ENCODE results near the gene DONSON. TPM values are rescaled to one million over a fixed set of nuclear protein-coding genes. Genes with fewer than 3 reads are reported as not detected.

The DONSON gene
- total RNA-seq, 1 donor from 2014 or later: 19.0 TPM

GRCh38 chr21:33552093-33552998 is 36.1 kb downstream of the DONSON start:
- H3K4me1 Mint-ChIP-seq (ENCODE audit: unreplicated experiment): peaks cover 13% of the 10 kb centered on the region
- H3K36me3 Mint-ChIP-seq (ENCODE audit: unreplicated experiment): peaks cover 58% of the 10 kb centered on the region
- no peak overlapping the region for H3K27ac Mint-ChIP-seq (ENCODE audit: unreplicated experiment)
- H3K27me3 Mint-ChIP-seq (ENCODE audit: unreplicated experiment): no peaks in the 10 kb centered on the region
- H3K4me3 Mint-ChIP-seq (ENCODE audit: unreplicated experiment): no peak overlapping the region
- H3K9me3 Mint-ChIP-seq (ENCODE audit: unreplicated experiment): no peaks in the 10 kb centered on the region
- no peak for TF ChIP-seq CTCF (IDR thresholded peaks at IDR 0.05)
- DNase-seq (ENCODE audit: extremely low spot score, unreplicated experiment): no peak

- H3K9me3 Mint-ChIP-seq (ENCODE audit: unreplicated experiment): no peaks in the 10 kb centered on the region
- no peak for DNase-seq (ENCODE audit: extremely low spot score, unreplicated experiment)
- H3K4me3 Mint-ChIP-seq (ENCODE audit: unreplicated experiment): no peak overlapping the region
- H3K27me3 Mint-ChIP-seq (ENCODE audit: unreplicated experiment): no peaks in the 10 kb centered on the region
- H3K27ac Mint-ChIP-seq (ENCODE audit: unreplicated experiment): no peak overlapping the region
- peaks cover 13% of the 10 kb centered on the region for H3K4me1 Mint-ChIP-seq (ENCODE audit: unreplicated experiment)
- TF ChIP-seq CTCF (IDR thresholded peaks at IDR 0.05): no peak
- peaks cover 53% of the 10 kb centered on the region for H3K36me3 Mint-ChIP-seq (ENCODE audit: unreplicated experiment)
Measured at GRCh38 chr21:33551664-33552063, 36.8 kb downstream of the DONSON start.

GRCh38 chr21:33550772-33551660 is 37.5 kb downstream of the DONSON start:
- no peak for DNase-seq (ENCODE audit: extremely low spot score, unreplicated experiment)
- H3K27ac Mint-ChIP-seq (ENCODE audit: unreplicated experiment): no peak overlapping the region
- no peak overlapping the region for H3K4me3 Mint-ChIP-seq (ENCODE audit: unreplicated experiment)
- H3K4me1 Mint-ChIP-seq (ENCODE audit: unreplicated experiment): peaks cover 12% of the 10 kb centered on the region
- no peaks in the 10 kb centered on the region for H3K9me3 Mint-ChIP-seq (ENCODE audit: unreplicated experiment)
- H3K36me3 Mint-ChIP-seq (ENCODE audit: unreplicated experiment): peaks cover 51% of the 10 kb centered on the region
- H3K27me3 Mint-ChIP-seq (ENCODE audit: unreplicated experiment): no peaks in the 10 kb centered on the region
- TF ChIP-seq CTCF (IDR thresholded peaks at IDR 0.05): no peak

DNA sequence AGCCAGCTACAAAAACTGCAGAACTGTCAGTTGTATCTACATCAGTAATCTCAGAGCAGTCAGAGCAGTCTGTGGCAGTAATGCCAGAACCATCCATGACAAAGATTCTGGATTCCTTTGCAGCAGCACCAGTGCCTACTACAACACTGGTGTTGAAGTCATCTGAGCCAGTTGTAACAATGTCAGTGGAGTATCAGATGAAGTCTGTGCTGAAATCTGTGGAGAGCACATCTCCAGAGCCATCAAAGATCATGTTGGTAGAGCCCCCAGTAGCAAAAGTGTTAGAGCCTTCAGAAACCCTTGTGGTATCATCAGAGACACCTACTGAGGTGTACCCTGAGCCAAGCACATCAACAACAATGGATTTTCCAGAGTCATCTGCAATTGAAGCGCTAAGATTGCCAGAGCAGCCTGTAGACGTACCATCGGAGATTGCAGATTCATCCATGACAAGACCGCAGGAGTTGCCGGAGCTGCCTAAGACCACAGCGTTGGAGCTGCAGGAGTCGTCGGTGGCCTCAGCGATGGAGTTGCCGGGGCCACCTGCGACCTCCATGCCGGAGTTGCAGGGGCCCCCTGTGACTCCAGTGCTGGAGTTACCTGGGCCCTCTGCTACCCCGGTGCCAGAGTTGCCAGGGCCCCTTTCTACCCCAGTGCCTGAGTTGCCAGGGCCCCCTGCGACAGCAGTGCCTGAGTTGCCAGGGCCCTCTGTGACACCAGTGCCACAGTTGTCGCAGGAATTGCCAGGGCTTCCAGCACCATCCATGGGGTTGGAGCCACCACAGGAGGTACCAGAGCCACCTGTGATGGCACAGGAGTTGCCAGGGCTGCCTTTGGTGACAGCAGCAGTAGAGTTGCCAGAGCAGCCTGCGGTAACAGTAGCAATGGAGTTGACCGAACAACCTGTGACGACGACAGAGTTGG is 38.4 kb downstream of the DONSON start:
- no peaks in the 10 kb centered on the region for H3K27me3 Mint-ChIP-seq (ENCODE audit: unreplicated experiment)
- no peak for TF ChIP-seq CTCF (IDR thresholded peaks at IDR 0.05)
- no peak overlapping the region for H3K4me3 Mint-ChIP-seq (ENCODE audit: unreplicated experiment)
- H3K4me1 Mint-ChIP-seq (ENCODE audit: unreplicated experiment): peaks cover 13% of the 10 kb centered on the region
- no peak overlapping the region for H3K27ac Mint-ChIP-seq (ENCODE audit: unreplicated experiment)
- no peaks in the 10 kb centered on the region for H3K9me3 Mint-ChIP-seq (ENCODE audit: unreplicated experiment)
- peaks cover 46% of the 10 kb centered on the region for H3K36me3 Mint-ChIP-seq (ENCODE audit: unreplicated experiment)
- no peak for DNase-seq (ENCODE audit: extremely low spot score, unreplicated experiment)

All from osteocyte (in vitro differentiated cells).